Measurements from ENCODE around the gene TEAD1.

- TF ChIP-seq CTCF (IDR thresholded peaks at IDR 0.05 in 4 of 5, conservative IDR thresholded peaks at IDR 0.05 in 1 of 5) (no peak), POLR2A (IDR thresholded peaks at IDR 0.05) (no peak)
Measured at GRCh38 chr11:12871241-12871640, 197.0 kb downstream of the TEAD1 start.

Measured in gastrocnemius medialis (tissue), 4 donors.